DND-41 (cell line): ENCODE results near the gene CCRL2.
"Not testable (repeated sequence)": the region's sequence is repeated elsewhere in the genome, so short reads cannot be mapped to it uniquely, and the experiment has no call there.

Source experiments
- ATAC-seq: fragments of 200-7000 bp; cut with Tn5 transposase; 3 replicates; pipeline ENCODE4 v1.9.1; 2021; ENCODE audit warnings: low read depth; ENCODE audit not compliant: insufficient read depth
- DNase-seq: peaks from one replicate; pipeline ENCODE4 v3.0.0-alpha.2; 2020
- H2AFZ ChIP-seq: 2 replicates; pipeline ENCODE4 v1.6.0; 2012; ENCODE audit warnings: low read depth, low read length
- H3K27ac ChIP-seq: 2 replicates; pipeline ENCODE4 v1.5.1; 2012; ENCODE audit warnings: low read length, inconsistent platforms
- H3K27me3 ChIP-seq: fragments of 200-600 bp; sonication (generic); 2 replicates; pipeline ENCODE4 v1.6.0; 2012; ENCODE audit warnings: low read length, mild to moderate bottlenecking, inconsistent platforms; ENCODE audit not compliant: insufficient read depth, poor library complexity
- H3K36me3 ChIP-seq: 2 replicates; pipeline ENCODE4 v1.5.1; 2012; ENCODE audit warnings: low read length, inconsistent platforms; ENCODE audit not compliant: insufficient read depth
- H3K4me1 ChIP-seq: 2 replicates; pipeline ENCODE4 v1.5.1; 2012; ENCODE audit warnings: mild to moderate bottlenecking, low read length; ENCODE audit not compliant: insufficient read depth
- H3K4me2 ChIP-seq: 2 replicates; pipeline ENCODE4 v1.6.0; 2012; ENCODE audit warnings: mild to moderate bottlenecking, moderate library complexity, low read length, inconsistent platforms; ENCODE audit not compliant: insufficient read depth
- H3K4me3 ChIP-seq, 2 experiments: fragments of 200-600 bp in 1 of 2; shearing (Covaris generic) in 1 of 2; 2 replicates each; pipeline ENCODE4 v1.5.1; 2012 to 2016; ENCODE audit warnings: inconsistent platforms in 2 of 2, low read length in 2 of 2, mild to moderate bottlenecking in 2 of 2, low read depth in 1 of 2, moderate library complexity in 1 of 2
- H3K79me2 ChIP-seq: 2 replicates; pipeline ENCODE4 v1.6.0; 2012; ENCODE audit warnings: low read length, inconsistent platforms; ENCODE audit not compliant: insufficient read depth
- H3K9ac ChIP-seq: 2 replicates; pipeline ENCODE4 v1.6.0; 2012; ENCODE audit warnings: low read depth, mild to moderate bottlenecking, inconsistent platforms, low read length, moderate library complexity
- H3K9me3 ChIP-seq: 2 replicates; pipeline ENCODE4 v1.5.1; 2012; ENCODE audit warnings: low read length, moderate library complexity, mild to moderate bottlenecking, inconsistent platforms; ENCODE audit not compliant: insufficient read depth, severe bottlenecking
- H4K20me1 ChIP-seq: 2 replicates; pipeline ENCODE4 v1.6.0; 2012; ENCODE audit warnings: low read length; ENCODE audit not compliant: insufficient read depth
- CTCF ChIP-seq: IDR thresholded peaks from 2 replicates; pipeline ENCODE4 v1.5.1; 2012; ENCODE audit warnings: borderline replicate concordance, low read length, moderate library complexity, mild to moderate bottlenecking; ENCODE audit not compliant: poor library complexity, severe bottlenecking; ENCODE audit errors: extremely low read depth
- EZH2 ChIP-seq: IDR thresholded peaks from 3 replicates; pipeline ENCODE4 v1.6.1; 2012; ENCODE audit warnings: borderline replicate concordance, low read depth, mild to moderate bottlenecking, moderate library complexity, low read length, inconsistent platforms; ENCODE audit not compliant: severe bottlenecking

The CCRL2 gene

GRCh38 chr3:46400846-46401245 is 6.2 kb upstream of the CCRL2 start:
- TF ChIP-seq CTCF (no peak), EZH2 (no peak)
- Histone ChIP-seq H3K9me3 (no peaks in the 10 kb centered on the region), H3K79me2 (no peaks in the 10 kb centered on the region), H4K20me1 (no peaks in the 10 kb centered on the region), H3K27me3 (no peaks in the 10 kb centered on the region), H3K4me2 (no peak overlapping the region), H2AFZ (no peak overlapping the region), H3K27ac (no peak overlapping the region), H3K9ac (no peak overlapping the region), H3K36me3 (no peaks in the 10 kb centered on the region), H3K4me1 (peaks cover 29% of the 10 kb centered on the region), H3K4me3 (no peak overlapping the region)
- no peak for DNase-seq
- no peak for ATAC-seq

GRCh38 chr3:46401579-46401978 is 5.5 kb upstream of the CCRL2 start:
- H2AFZ ChIP-seq = no peak overlapping the region
- H3K79me2 ChIP-seq = no peaks in the 10 kb centered on the region
- H3K9me3 ChIP-seq = no peaks in the 10 kb centered on the region
- ATAC-seq (no peak), DNase-seq (no peak)
- H3K36me3 ChIP-seq = no peaks in the 10 kb centered on the region
- no peaks in the 10 kb centered on the region for H4K20me1 ChIP-seq
- TF ChIP-seq CTCF (no peak), EZH2 (no peak)
- no peak overlapping the region for H3K4me3 ChIP-seq
- H3K9ac ChIP-seq = no peak overlapping the region
- no peak overlapping the region; the same call in 1 of the 2 replicates for H3K27ac ChIP-seq
- peaks cover 22% of the 10 kb centered on the region for H3K4me1 ChIP-seq
- H3K4me2 ChIP-seq = no peak overlapping the region
- no peaks in the 10 kb centered on the region for H3K27me3 ChIP-seq

GRCh38 chr3:46402902-46403301 is 4.2 kb upstream of the CCRL2 start:
- H3K27ac ChIP-seq, H3K4me3 ChIP-seq, H3K79me2 ChIP-seq, H3K36me3 ChIP-seq, H4K20me1 ChIP-seq, ATAC-seq, H3K9ac ChIP-seq, H2AFZ ChIP-seq, H3K9me3 ChIP-seq, DNase-seq, H3K4me2 ChIP-seq, H3K27me3 ChIP-seq: not testable (repeated sequence)
- H3K4me1 ChIP-seq = peaks cover 34% of the 10 kb centered on the region

- Histone ChIP-seq H3K4me3 (no peak overlapping the region), H3K4me2 (no peak overlapping the region), H3K9ac (no peak overlapping the region), H3K9me3 (no peaks in the 10 kb centered on the region), H3K4me1 (peaks cover 38% of the 10 kb centered on the region), H4K20me1 (no peaks in the 10 kb centered on the region), H3K27ac (no peak overlapping the region), H3K36me3 (no peaks in the 10 kb centered on the region), H3K79me2 (no peaks in the 10 kb centered on the region), H2AFZ (no peak overlapping the region), H3K27me3 (no peaks in the 10 kb centered on the region)
- ATAC-seq (no peak), DNase-seq (no peak)
- TF ChIP-seq EZH2 (no peak), CTCF (no peak)
These were observed 1.6 kb upstream of the CCRL2 start for GRCh38 chr3:46405301-46406019.
